HG02870 (cell line): ENCODE data around the gene SWT1.
A peak's percentile ranks its signal among the peaks of the same experiment; 100 is the strongest.
"Not testable (repeated sequence)": the region's sequence is repeated elsewhere in the genome, so short reads cannot be mapped to it uniquely, and the experiment has no call there.

ENCODE experiments used
- ATAC-seq: cut with Tn5 transposase; IDR thresholded peaks from one replicate; pipeline ENCODE4 v1.9.1; 2021; ENCODE audit warnings: mild to moderate bottlenecking, moderate library complexity; ENCODE audit not compliant: unreplicated experiment

SWT1 gene

GRCh38 chr1:185317034-185317885, 160.3 kb downstream of the SWT1 start, which contains the start of gene IVNS1ABP:
Gene IVNS1ABP, minus strand, starts transcription at chr1:185317243. Its CDS starts 7,750 bp downstream, at chr1:185309493.
- peak; percentile 69 for ATAC-seq

- ATAC-seq: peak; percentile 39
Observed at GRCh38 chr1:185317886-185318310, 160.9 kb downstream of the SWT1 start.

- no peak for ATAC-seq
Observed at GRCh38 chr1:185318431-185319138, 161.6 kb downstream of the SWT1 start.

- ATAC-seq: no peak
Observed at GRCh38 chr1:185319139-185319475, 162.1 kb downstream of the SWT1 start.

GRCh38 chr1:185321104-185321503, 164.1 kb downstream of the SWT1 start:
- ATAC-seq: not testable (repeated sequence)

- ATAC-seq: not testable (repeated sequence)
Observed at GRCh38 chr1:185321653-185322221, 164.8 kb downstream of the SWT1 start.

GRCh38 chr1:185322636-185323035, 165.7 kb downstream of the SWT1 start:
- no peak for ATAC-seq

GRCh38 chr1:185324118-185324517, 167.2 kb downstream of the SWT1 start:
- ATAC-seq: no peak

GRCh38 chr1:185325413-185325812, 168.4 kb downstream of the SWT1 start:
- ATAC-seq: no peak

GRCh38 chr1:185328255-185328654, 171.3 kb downstream of the SWT1 start:
- ATAC-seq: no peak

GRCh38 chr1:185334182-185334581, 177.2 kb downstream of the SWT1 start:
- ATAC-seq: no peak

GRCh38 chr1:185337246-185337645, 180.3 kb downstream of the SWT1 start:
- no peak for ATAC-seq

- peak; percentile 96 for ATAC-seq
Observed at GRCh38 chr1:185338719-185339622, 182.0 kb downstream of the SWT1 start.

GRCh38 chr1:185341196-185341781, 184.3 kb downstream of the SWT1 start:
- ATAC-seq: no peak
